ENCODE results near the gene TMEM231.
"Not testable (repeated sequence)": the region's sequence is repeated elsewhere in the genome, so short reads cannot be mapped to it uniquely, and the experiment has no call there.

The TMEM231 gene

GRCh38 chr16:75555213-75555706, 792 bp downstream of the TMEM231 start:
- peak; percentile 38 for FAIRE-seq
- peak; percentile 29; the same call in 1 of the 2 replicates for TF ChIP-seq POLR2A (IDR thresholded peaks at IDR 0.05; ENCODE audit: low read depth, low read length)
- DNase-seq (ENCODE audit: insufficient read length, low spot score), result peak; percentile 91

GRCh38 chr16:75552951-75553350, 3.1 kb downstream of the TMEM231 start:
- no peak for FAIRE-seq
- no peak for TF ChIP-seq POLR2A (IDR thresholded peaks at IDR 0.05; ENCODE audit: low read depth, low read length)

GRCh38 chr16:75550211-75550662, 5.8 kb downstream of the TMEM231 start:
- DNase-seq (ENCODE audit: insufficient read length, low spot score), result peak; percentile 79
- no peak for TF ChIP-seq POLR2A (IDR thresholded peaks at IDR 0.05; ENCODE audit: low read depth, low read length)
- no peak for FAIRE-seq

More at GRCh38 chr16:75552951-75553350, 3.1 kb downstream of the TMEM231 start:
- no peak for DNase-seq (ENCODE audit: insufficient read length, low spot score)

GRCh38 chr16:75548456-75548855, 7.6 kb downstream of the TMEM231 start:
- DNase-seq (ENCODE audit: insufficient read length, low spot score); FAIRE-seq: not testable (repeated sequence)

GRCh38 chr16:75546293-75546692, 9.8 kb downstream of the TMEM231 start:
- FAIRE-seq, result no peak
- no peak for TF ChIP-seq POLR2A (IDR thresholded peaks at IDR 0.05; ENCODE audit: low read depth, low read length)
- DNase-seq (ENCODE audit: insufficient read length, low spot score), result no peak

- FAIRE-seq; DNase-seq (ENCODE audit: insufficient read length, low spot score): not testable (repeated sequence)
Measured at GRCh38 chr16:75545879-75546278, 10.2 kb downstream of the TMEM231 start.

- FAIRE-seq; DNase-seq (ENCODE audit: insufficient read length, low spot score): not testable (repeated sequence)
Measured at GRCh38 chr16:75542462-75542861, 13.6 kb downstream of the TMEM231 start.

- no peak for DNase-seq (ENCODE audit: insufficient read length, low spot score)
- no peak for FAIRE-seq
- no peak for TF ChIP-seq POLR2A (IDR thresholded peaks at IDR 0.05; ENCODE audit: low read depth, low read length)
Measured at GRCh38 chr16:75541236-75541635, 14.8 kb downstream of the TMEM231 start.

- not testable (repeated sequence) for DNase-seq (ENCODE audit: insufficient read length, low spot score); FAIRE-seq
Measured at GRCh38 chr16:75538882-75539565, 17.0 kb downstream of the TMEM231 start.

- DNase-seq (ENCODE audit: insufficient read length, low spot score) (no peak), FAIRE-seq (no peak)
- no peak for TF ChIP-seq POLR2A (IDR thresholded peaks at IDR 0.05; ENCODE audit: low read depth, low read length)
Measured at GRCh38 chr16:75537776-75538175, 18.3 kb downstream of the TMEM231 start.

- no peak for TF ChIP-seq POLR2A (IDR thresholded peaks at IDR 0.05; ENCODE audit: low read depth, low read length)
- no peak for DNase-seq (ENCODE audit: insufficient read length, low spot score)
- FAIRE-seq, result no peak
Measured at GRCh38 chr16:75535901-75536300, 20.2 kb downstream of the TMEM231 start, which contains the start of gene CHST5. CHST5 (minus strand) TSS chr16:75536108; CDS start chr16:75530384, 5,724 bp downstream.

- TF ChIP-seq POLR2A (IDR thresholded peaks at IDR 0.05; ENCODE audit: low read depth, low read length), result no peak
- DNase-seq (ENCODE audit: insufficient read length, low spot score) (no peak), FAIRE-seq (no peak)
Measured at GRCh38 chr16:75535211-75535843, 20.7 kb downstream of the TMEM231 start.

GRCh38 chr16:75534560-75535205, 21.4 kb downstream of the TMEM231 start:
- no peak for TF ChIP-seq POLR2A (IDR thresholded peaks at IDR 0.05; ENCODE audit: low read depth, low read length)
- FAIRE-seq (no peak), DNase-seq (ENCODE audit: insufficient read length, low spot score) (no peak)

- DNase-seq (ENCODE audit: insufficient read length, low spot score), result no peak
- no peak for FAIRE-seq
- TF ChIP-seq POLR2A (IDR thresholded peaks at IDR 0.05; ENCODE audit: low read depth, low read length), result no peak
Measured at GRCh38 chr16:75532791-75533190, 23.3 kb downstream of the TMEM231 start.

Measured in H54 (cell line).